Measurements from ENCODE around the gene BMPR1A. TPM values are rescaled to one million over a fixed set of nuclear protein-coding genes. Genes with fewer than 3 reads are reported as not detected.

Gene BMPR1A
- total RNA-seq, 2 experiments from 2014 or later = 8.9 to 11.7 TPM

GRCh38 chr10:86757113-86757972 is 924 bp downstream of the BMPR1A start:
- CTCF ChIA-PET = interaction anchor here (0.6 to 0.9 kb wide), 3 partner anchors 31 to 182 kb away, joined by 3 to 4 read pairs (median 3); no protein-coding TSS in a partner anchor
- Mint-ChIP-seq H3K27ac (peak overlapping the region; percentile 80), H3K4me3 (peak overlapping the region; percentile 85), H3K27me3 (peaks cover 48% of the 10 kb centered on the region), H3K4me1 (peaks cover 49% of the 10 kb centered on the region), H3K9me3 (no peaks in the 10 kb centered on the region), H3K36me3 (ENCODE audit: low read depth) (no peaks in the 10 kb centered on the region)
- POLR2A ChIA-PET = no interaction called here
- peak; percentile 10 for DNase-seq

- H3K4me3 Mint-ChIP-seq = peak overlapping the region; percentile 85
- no peaks in the 10 kb centered on the region for H3K36me3 Mint-ChIP-seq (ENCODE audit: low read depth)
- no peak overlapping the region for H3K27ac Mint-ChIP-seq
- H3K4me1 Mint-ChIP-seq = peaks cover 38% of the 10 kb centered on the region
- no peaks in the 10 kb centered on the region for H3K9me3 Mint-ChIP-seq
- H3K27me3 Mint-ChIP-seq = peaks cover 48% of the 10 kb centered on the region
- ChIA-PET POLR2A (no interaction called here), CTCF (interaction anchor here (0.6 to 0.9 kb wide), 3 partner anchors 32 to 225 kb away, joined by 3 to 4 read pairs (median 4); no protein-coding TSS in a partner anchor)
- DNase-seq = no peak
Observed at GRCh38 chr10:86758189-86759072, 2.0 kb downstream of the BMPR1A start.

- H3K9me3 Mint-ChIP-seq = no peaks in the 10 kb centered on the region
- peaks cover 44% of the 10 kb centered on the region for H3K27me3 Mint-ChIP-seq
- no peak overlapping the region for H3K4me3 Mint-ChIP-seq
- peaks cover 31% of the 10 kb centered on the region for H3K4me1 Mint-ChIP-seq
- H3K27ac Mint-ChIP-seq = no peak overlapping the region
- no peak for DNase-seq
- ChIA-PET CTCF (interaction anchor here (0.9 kb wide), 1 partner anchor 23 kb away, joined by 3 read pairs; no protein-coding TSS in a partner anchor), POLR2A (interaction anchor here (0.6 kb wide), 1 partner anchor 777 kb away, joined by 3 read pairs; no protein-coding TSS in a partner anchor)
- no peaks in the 10 kb centered on the region for H3K36me3 Mint-ChIP-seq (ENCODE audit: low read depth)
Observed at GRCh38 chr10:86759073-86759672, 2.8 kb downstream of the BMPR1A start.

GRCh38 chr10:86763404-86763803 is 7.0 kb downstream of the BMPR1A start:
- CTCF ChIA-PET = no interaction called here

GRCh38 chr10:86765548-86765947 is 9.1 kb downstream of the BMPR1A start:
- no peak overlapping the region for H3K27ac Mint-ChIP-seq

More at GRCh38 chr10:86763404-86763803, 7.0 kb downstream of the BMPR1A start:
- H3K4me3 Mint-ChIP-seq = no peak overlapping the region
- peaks cover 24% of the 10 kb centered on the region for H3K27me3 Mint-ChIP-seq
- peaks cover 12% of the 10 kb centered on the region for H3K4me1 Mint-ChIP-seq
- no peak overlapping the region for H3K27ac Mint-ChIP-seq
- no peaks in the 10 kb centered on the region for H3K9me3 Mint-ChIP-seq
- DNase-seq = no peak
- no peaks in the 10 kb centered on the region for H3K36me3 Mint-ChIP-seq (ENCODE audit: low read depth)
- POLR2A ChIA-PET = no interaction called here

GRCh38 chr10:86768412-86769062 is 12.1 kb downstream of the BMPR1A start:
- Mint-ChIP-seq H3K9me3 (no peaks in the 10 kb centered on the region), H3K36me3 (ENCODE audit: low read depth) (no peaks in the 10 kb centered on the region), H3K27me3 (peaks cover 5% of the 10 kb centered on the region), H3K4me1 (peaks cover 8% of the 10 kb centered on the region), H3K27ac (no peak overlapping the region), H3K4me3 (no peak overlapping the region)
- POLR2A ChIA-PET = no interaction called here
- no peak for DNase-seq
- CTCF ChIA-PET = no interaction called here

More at GRCh38 chr10:86765548-86765947, 9.1 kb downstream of the BMPR1A start:
- ChIA-PET CTCF (no interaction called here), POLR2A (no interaction called here)
- Mint-ChIP-seq H3K36me3 (ENCODE audit: low read depth) (no peaks in the 10 kb centered on the region), H3K9me3 (no peaks in the 10 kb centered on the region), H3K4me1 (peaks cover 7% of the 10 kb centered on the region), H3K27me3 (peaks cover 11% of the 10 kb centered on the region), H3K4me3 (no peak overlapping the region)
- no peak for DNase-seq

- peaks cover 8% of the 10 kb centered on the region for H3K4me1 Mint-ChIP-seq
- H3K4me3 Mint-ChIP-seq = no peak overlapping the region
- no peaks in the 10 kb centered on the region for H3K36me3 Mint-ChIP-seq (ENCODE audit: low read depth)
- no peak overlapping the region for H3K27ac Mint-ChIP-seq
- no peak for DNase-seq
- peaks cover 2% of the 10 kb centered on the region for H3K27me3 Mint-ChIP-seq
- POLR2A ChIA-PET = no interaction called here
- CTCF ChIA-PET = interaction anchor here (1.4 to 1.7 kb wide), 2 partner anchors 10 to 24 kb away, joined by 4 to 6 read pairs; no protein-coding TSS in a partner anchor
- no peaks in the 10 kb centered on the region for H3K9me3 Mint-ChIP-seq
Observed at GRCh38 chr10:86769991-86770390, 13.6 kb downstream of the BMPR1A start.

GRCh38 chr10:86770412-86770960 is 14.1 kb downstream of the BMPR1A start:
- H3K9me3 Mint-ChIP-seq = no peaks in the 10 kb centered on the region
- H3K4me3 Mint-ChIP-seq = no peak overlapping the region
- DNase-seq = no peak
- H3K36me3 Mint-ChIP-seq (ENCODE audit: low read depth) = no peaks in the 10 kb centered on the region
- peaks cover 8% of the 10 kb centered on the region for H3K4me1 Mint-ChIP-seq
- ChIA-PET CTCF (interaction anchor here (1.4 to 1.7 kb wide), 2 partner anchors 9 to 24 kb away, joined by 4 to 6 read pairs; no protein-coding TSS in a partner anchor), POLR2A (no interaction called here)
- no peak overlapping the region for H3K27ac Mint-ChIP-seq
- H3K27me3 Mint-ChIP-seq = peaks cover 2% of the 10 kb centered on the region

GRCh38 chr10:86773498-86773897 is 17.1 kb downstream of the BMPR1A start:
- Mint-ChIP-seq H3K36me3 (ENCODE audit: low read depth) (no peaks in the 10 kb centered on the region), H3K9me3 (no peaks in the 10 kb centered on the region), H3K27me3 (peaks cover 2% of the 10 kb centered on the region), H3K4me1 (peaks cover 9% of the 10 kb centered on the region), H3K27ac (no peak overlapping the region), H3K4me3 (no peak overlapping the region)
- DNase-seq = no peak
- POLR2A ChIA-PET = no interaction called here
- CTCF ChIA-PET = interaction anchor here (0.6 kb wide), 1 partner anchor 204 kb away, joined by 3 read pairs; no protein-coding TSS in a partner anchor

- ChIA-PET CTCF (no interaction called here), POLR2A (no interaction called here)
- Mint-ChIP-seq H3K9me3 (no peaks in the 10 kb centered on the region), H3K4me3 (no peak overlapping the region), H3K27me3 (no peaks in the 10 kb centered on the region), H3K36me3 (ENCODE audit: low read depth) (peaks cover 2% of the 10 kb centered on the region), H3K4me1 (peaks cover 5% of the 10 kb centered on the region), H3K27ac (no peak overlapping the region)
- DNase-seq = no peak
Observed at GRCh38 chr10:86775056-86775869, 18.8 kb downstream of the BMPR1A start.

GRCh38 chr10:86775870-86776180 is 19.4 kb downstream of the BMPR1A start:
- Mint-ChIP-seq H3K27ac (no peak overlapping the region), H3K4me3 (no peak overlapping the region), H3K9me3 (no peaks in the 10 kb centered on the region), H3K27me3 (no peaks in the 10 kb centered on the region), H3K4me1 (peaks cover 1% of the 10 kb centered on the region), H3K36me3 (ENCODE audit: low read depth) (peaks cover 2% of the 10 kb centered on the region)
- DNase-seq = no peak
- ChIA-PET CTCF (no interaction called here), POLR2A (no interaction called here)
